ENCODE measurements around the gene CTTN. TPM values are rescaled to one million over a fixed set of nuclear protein-coding genes. Genes with fewer than 3 reads are reported as not detected.
"Not testable (repeated sequence)": the region's sequence is repeated elsewhere in the genome, so short reads cannot be mapped to it uniquely, and the experiment has no call there.

The CTTN gene
- total and polyA plus RNA-seq, 7 donors, result 44.1 to 117 (median 88.4) TPM

DNA sequence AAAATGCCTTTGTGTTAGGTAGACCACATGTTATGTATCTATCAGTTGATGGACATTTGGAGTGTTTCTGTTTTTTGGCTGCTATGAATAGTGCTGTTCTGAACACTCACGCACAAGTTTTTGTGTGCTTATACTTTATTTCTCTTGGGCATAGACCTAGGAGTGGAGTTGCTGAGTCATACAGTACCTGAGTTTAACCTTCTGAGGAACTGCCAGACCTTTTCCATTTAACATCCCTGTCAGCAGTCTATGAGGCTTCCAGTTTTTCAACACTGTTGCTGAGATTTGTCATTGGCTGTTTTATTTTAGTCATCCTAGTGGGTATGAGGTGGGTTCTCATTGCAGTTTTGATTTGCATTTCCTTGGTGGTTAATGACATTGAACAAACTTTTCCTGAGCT is 4.4 kb downstream of the CTTN start:
- WGBS, 3 donors, result 26 to 58% (median 52%) methylated on average over 1 of the region's 1 CpG
- no peak for DNase-seq
- no peak overlapping the region for H3K4me3 ChIP-seq
- peaks cover 3 to 29% of the 10 kb centered on the region in 2 donors for H3K36me3 ChIP-seq (ENCODE audit: insufficient read depth in 1 of 2, low read depth in 1 of 2)
- no peak for ATAC-seq
- no peak overlapping the region for H3K27ac ChIP-seq
- intact Hi-C loops (cut with DNase I), result no loop called here
- no peaks in the 10 kb centered on the region for H3K27me3 ChIP-seq (ENCODE audit: insufficient read depth in 3 of 3, low read length in 2 of 3)
- peaks cover 13% of the 10 kb centered on the region for H3K4me1 ChIP-seq
- no peaks in the 10 kb centered on the region for H3K9me3 ChIP-seq
- TF ChIP-seq, protein P1, sequence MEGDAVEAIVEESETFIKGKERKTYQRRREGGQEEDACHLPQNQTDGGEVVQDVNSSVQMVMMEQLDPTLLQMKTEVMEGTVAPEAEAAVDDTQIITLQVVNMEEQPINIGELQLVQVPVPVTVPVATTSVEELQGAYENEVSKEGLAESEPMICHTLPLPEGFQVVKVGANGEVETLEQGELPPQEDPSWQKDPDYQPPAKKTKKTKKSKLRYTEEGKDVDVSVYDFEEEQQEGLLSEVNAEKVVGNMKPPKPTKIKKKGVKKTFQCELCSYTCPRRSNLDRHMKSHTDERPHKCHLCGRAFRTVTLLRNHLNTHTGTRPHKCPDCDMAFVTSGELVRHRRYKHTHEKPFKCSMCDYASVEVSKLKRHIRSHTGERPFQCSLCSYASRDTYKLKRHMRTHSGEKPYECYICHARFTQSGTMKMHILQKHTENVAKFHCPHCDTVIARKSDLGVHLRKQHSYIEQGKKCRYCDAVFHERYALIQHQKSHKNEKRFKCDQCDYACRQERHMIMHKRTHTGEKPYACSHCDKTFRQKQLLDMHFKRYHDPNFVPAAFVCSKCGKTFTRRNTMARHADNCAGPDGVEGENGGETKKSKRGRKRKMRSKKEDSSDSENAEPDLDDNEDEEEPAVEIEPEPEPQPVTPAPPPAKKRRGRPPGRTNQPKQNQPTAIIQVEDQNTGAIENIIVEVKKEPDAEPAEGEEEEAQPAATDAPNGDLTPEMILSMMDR (IDR thresholded peaks at IDR 0.05), result no peak

DNA sequence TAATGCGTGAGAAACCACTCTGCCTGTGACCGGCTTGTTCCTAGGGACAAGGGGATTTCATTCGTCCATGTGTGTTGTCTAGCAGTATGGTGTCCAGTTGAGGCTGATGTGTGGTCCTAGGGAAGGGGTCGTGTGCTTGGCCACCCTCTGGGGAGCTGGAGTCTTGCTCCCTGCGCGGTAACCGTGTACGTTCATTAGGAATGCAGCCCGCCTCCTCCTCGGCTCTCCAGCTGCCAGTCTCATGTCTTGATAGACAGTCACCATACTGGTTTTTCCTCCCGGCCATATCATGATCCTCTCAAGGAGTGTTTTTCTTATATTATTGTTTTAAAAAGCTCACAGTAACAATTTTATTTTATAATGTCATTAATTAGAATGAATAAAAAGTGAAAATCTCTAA is 5.9 kb downstream of the CTTN start:
- ATAC-seq (no peak), DNase-seq (no peak)
- WGBS, 3 donors, result 87 to 92% (median 88%) methylated on average over 11 of the region's 11 CpGs
- intact Hi-C loops (cut with DNase I), result no loop called here
- Histone ChIP-seq H3K4me3 (no peak overlapping the region), H3K9me3 (no peaks in the 10 kb centered on the region), H3K4me1 (peaks cover 13% of the 10 kb centered on the region), H3K27ac (no peak overlapping the region), H3K27me3 (ENCODE audit: insufficient read depth in 3 of 3, low read length in 2 of 3) (no peaks in the 10 kb centered on the region), H3K36me3 (ENCODE audit: insufficient read depth in 1 of 2, low read depth in 1 of 2) (peaks cover 3 to 45% of the 10 kb centered on the region in 2 donors)
- TF ChIP-seq, protein P1 (IDR thresholded peaks at IDR 0.05), result no peak

DNA sequence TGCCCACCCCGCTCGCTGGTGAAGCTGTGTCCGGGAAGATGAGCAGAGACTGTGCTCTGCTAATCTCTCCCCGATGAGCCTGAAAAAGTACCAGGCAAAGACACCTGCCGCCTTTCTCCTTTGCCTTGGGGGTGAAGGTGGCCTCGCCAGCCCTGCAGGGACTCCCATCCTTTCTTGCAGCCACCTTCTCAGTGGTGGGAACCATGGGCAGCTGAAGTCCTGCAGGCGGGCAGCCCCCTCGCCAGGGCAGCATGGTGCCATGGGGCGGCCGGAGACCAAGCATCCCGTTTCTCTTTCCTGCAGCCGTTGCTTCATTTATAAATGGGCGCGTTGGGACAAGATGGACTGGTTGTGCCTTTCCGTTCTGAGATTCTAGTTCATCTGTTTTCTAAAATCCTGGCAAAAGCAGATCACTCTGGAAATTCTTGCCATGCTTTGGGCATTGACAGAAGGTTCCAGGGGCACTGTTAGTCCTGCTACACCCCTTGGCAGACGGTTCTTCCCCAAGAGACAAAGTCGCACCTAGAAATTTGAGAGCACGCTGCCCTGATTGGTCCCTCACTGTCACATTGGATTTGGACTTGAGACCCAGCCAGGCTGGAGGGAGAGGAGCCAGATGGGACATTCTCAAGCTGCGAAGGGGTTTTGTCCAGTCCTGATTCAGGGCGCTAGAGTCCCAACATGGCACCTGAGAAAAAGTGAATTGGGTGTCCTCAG is 7.5 kb downstream of the CTTN start:
- Histone ChIP-seq H3K27ac (no peak overlapping the region), H3K9me3 (no peaks in the 10 kb centered on the region), H3K27me3 (ENCODE audit: insufficient read depth in 3 of 3, low read length in 2 of 3) (no peaks in the 10 kb centered on the region), H3K4me1 (peaks cover 2% of the 10 kb centered on the region), H3K4me3 (no peak overlapping the region), H3K36me3 (ENCODE audit: insufficient read depth in 1 of 2, low read depth in 1 of 2) (peaks cover 18 to 61% of the 10 kb centered on the region in 2 donors)
- intact Hi-C loops (cut with DNase I), result no loop called here
- ATAC-seq (no peak), DNase-seq (no peak)
- WGBS, 3 donors, result 82 to 87% (median 84%) methylated on average over 20 of the region's 20 CpGs
- TF ChIP-seq, protein P1 (IDR thresholded peaks at IDR 0.05), result no peak

DNA sequence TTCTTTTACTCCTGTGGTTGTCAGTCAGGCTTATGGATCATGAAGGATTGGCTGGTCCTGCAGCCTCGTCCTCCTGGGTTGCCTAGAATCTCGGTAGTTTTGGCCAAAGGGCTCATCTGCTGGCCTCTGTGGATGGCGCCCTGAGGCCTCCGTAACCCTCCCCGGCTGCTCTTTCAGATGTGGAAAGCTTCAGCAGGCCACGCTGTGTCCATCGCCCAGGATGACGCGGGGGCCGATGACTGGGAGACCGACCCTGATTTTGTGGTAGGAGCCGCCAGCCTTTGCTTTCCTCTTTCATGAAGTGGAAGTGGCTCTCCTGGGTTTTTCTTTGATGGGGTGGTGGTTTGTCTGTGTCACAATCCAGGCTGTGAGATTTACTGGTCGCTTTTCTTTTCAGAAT is 8.8 kb downstream of the CTTN start:
- no peak for ATAC-seq
- H3K9me3 ChIP-seq, result no peaks in the 10 kb centered on the region
- intact Hi-C loops (cut with DNase I), result no loop called here
- 85 to 95% (median 93%) methylated on average over 13 of the region's 13 CpGs for WGBS, 3 donors
- H3K27me3 ChIP-seq (ENCODE audit: insufficient read depth in 3 of 3, low read length in 2 of 3), result no peaks in the 10 kb centered on the region
- DNase-seq, result no peak
- no peak overlapping the region for H3K4me3 ChIP-seq
- TF ChIP-seq, protein P1 (IDR thresholded peaks at IDR 0.05), result no peak
- no peak overlapping the region for H3K27ac ChIP-seq
- peaks cover 18 to 74% of the 10 kb centered on the region in 2 donors for H3K36me3 ChIP-seq (ENCODE audit: insufficient read depth in 1 of 2, low read depth in 1 of 2)
- no peaks in the 10 kb centered on the region for H3K4me1 ChIP-seq

DNA sequence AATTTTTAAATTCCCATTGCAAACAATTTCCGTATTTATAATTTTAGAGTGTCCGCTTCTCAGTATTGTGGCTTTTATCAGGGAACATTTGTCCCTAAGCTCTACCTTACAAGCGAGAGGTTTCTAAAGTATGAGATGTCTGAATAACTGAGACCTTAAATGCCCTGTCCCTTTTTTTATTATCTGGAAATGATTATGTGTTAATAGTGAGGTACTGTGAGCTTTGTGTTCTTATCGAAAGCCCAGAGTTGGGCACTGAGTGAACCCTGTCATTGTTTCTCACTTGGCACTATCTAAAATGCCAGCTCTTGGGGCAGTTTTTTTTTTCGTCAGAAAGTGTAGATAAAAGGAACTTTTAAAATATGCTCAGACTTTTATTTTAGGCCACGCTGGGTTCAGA is 9.5 kb downstream of the CTTN start:
- Histone ChIP-seq H3K4me1 (no peaks in the 10 kb centered on the region), H3K27ac (no peak overlapping the region), H3K4me3 (no peak overlapping the region), H3K9me3 (no peaks in the 10 kb centered on the region), H3K27me3 (ENCODE audit: insufficient read depth in 3 of 3, low read length in 2 of 3) (no peaks in the 10 kb centered on the region), H3K36me3 (ENCODE audit: insufficient read depth in 1 of 2, low read depth in 1 of 2) (peaks cover 18 to 81% of the 10 kb centered on the region in 2 donors)
- DNase-seq (no peak), ATAC-seq (no peak)
- intact Hi-C loops (cut with DNase I), result no loop called here
- WGBS, 3 donors, result 94 to 96% (median 96%) methylated on average over 6 of the region's 6 CpGs
- TF ChIP-seq, protein P1 (IDR thresholded peaks at IDR 0.05), result no peak

DNA sequence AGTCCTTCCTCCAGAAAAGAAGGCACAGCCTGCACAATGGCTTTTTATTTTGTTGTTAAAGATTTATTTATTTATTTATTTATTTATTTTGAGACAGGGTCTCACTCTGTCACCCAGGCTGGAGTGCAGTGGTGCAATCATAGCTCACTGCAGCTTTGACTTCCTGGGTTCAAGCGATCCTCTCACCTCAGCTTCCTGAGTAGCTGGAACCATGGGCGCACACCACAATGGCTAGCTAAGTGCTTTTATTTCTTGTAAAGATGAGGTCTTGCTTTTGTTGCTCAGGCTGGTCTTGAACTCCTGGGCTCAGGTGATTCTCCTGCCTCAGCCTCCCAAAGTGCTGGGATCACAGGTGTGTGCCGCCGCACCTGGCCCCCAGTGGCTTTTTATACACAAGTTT is 10.0 kb downstream of the CTTN start:
- intact Hi-C loops (cut with DNase I); H3K27ac ChIP-seq; H3K4me1 ChIP-seq; H3K9me3 ChIP-seq; H3K4me3 ChIP-seq; ATAC-seq; DNase-seq; H3K27me3 ChIP-seq (ENCODE audit: insufficient read depth in 3 of 3, low read length in 2 of 3): not testable (repeated sequence)
- WGBS, 3 donors, result 94 to 98% (median 95%) methylated on average over 4 of the region's 4 CpGs
- H3K36me3 ChIP-seq (ENCODE audit: insufficient read depth in 1 of 2, low read depth in 1 of 2), result peaks cover 18 to 86% of the 10 kb centered on the region in 2 donors
